K562 (cell line): ENCODE results near the gene BID. TPM values are rescaled to one million over a fixed set of nuclear protein-coding genes. Genes with fewer than 3 reads are reported as not detected.

ENCODE experiments used
- AFF1 ChIP-seq, 2 experiments: fragments of 450-650 bp; IDR thresholded peaks; 2 replicates each; pipeline ENCODE4 v1.6.1; 2018; ENCODE audit warnings: mild to moderate bottlenecking in 2 of 2, low read depth in 1 of 2; ENCODE audit not compliant: partially characterized antibody in 2 of 2
- ARID1B ChIP-seq: fragments of 450-650 bp; IDR thresholded peaks from 2 replicates; pipeline ENCODE4 v1.6.1; 2016; ENCODE audit warnings: antibody characterized with exemption, mild to moderate bottlenecking, inconsistent platforms
- CHD1 ChIP-seq: fragments of 200-600 bp; sonication (generic); IDR thresholded peaks from one replicate; pipeline ENCODE4 v1.6.1; 2012; ENCODE audit warnings: mild to moderate bottlenecking, moderate library complexity, low read length, inconsistent platforms
- CREB1 ChIP-seq, 2 experiments: sonication (generic) in 1 of 2; formaldehyde crosslinking in 1 of 2; IDR thresholded peaks; 2 replicates each; pipeline versions ENCODE4 v1.6.1 to v1.8.0; 2012 to 2022; ENCODE audit warnings: inconsistent platforms in 1 of 2, mild to moderate bottlenecking in 1 of 2, missing genetic modification reagents in 1 of 2, moderate library complexity in 1 of 2
- CREBBP ChIP-seq: IDR thresholded peaks from one replicate; pipeline ENCODE4 v1.6.1; 2012; ENCODE audit warnings: low read depth, mild to moderate bottlenecking, control low read depth, inconsistent platforms, low read length
- DIDO1 ChIP-seq: fragments of 450-650 bp; IDR thresholded peaks from 2 replicates; pipeline ENCODE4 v1.6.1; 2016; ENCODE audit warnings: low read depth, missing biosample characterization, missing genetic modification characterization
- HMBOX1 ChIP-seq: sonication (generic); IDR thresholded peaks from 2 replicates; pipeline ENCODE4 v1.6.1; 2016
- KDM5B ChIP-seq: fragments of 200-600 bp; sonication (generic); IDR thresholded peaks from 2 replicates; pipeline ENCODE4 v1.6.1; 2012; ENCODE audit warnings: low read depth, mild to moderate bottlenecking, moderate library complexity, low read length, control low read depth, inconsistent platforms; ENCODE audit not compliant: insufficient replicate concordance
- MEF2A ChIP-seq: IDR thresholded peaks from 2 replicates; pipeline ENCODE4 v1.6.1; 2011; ENCODE audit warnings: low read depth, mild to moderate bottlenecking, low read length, moderate library complexity; ENCODE audit not compliant: control insufficient read depth
- SIN3A ChIP-seq, 2 experiments: fragments of 150-350 bp in 1 of 2; IDR thresholded peaks; 2 replicates each; pipeline ENCODE4 v1.6.1; 2011 to 2016; ENCODE audit warnings: borderline replicate concordance in 2 of 2, low read depth in 2 of 2, low read length in 2 of 2, mild to moderate bottlenecking in 2 of 2, moderate library complexity in 2 of 2; ENCODE audit not compliant: control insufficient read depth in 1 of 2
- SNAPC5 ChIP-seq: fragments of 250-450 bp; sonication (Bioruptor Pico); IDR thresholded peaks from 2 replicates; pipeline ENCODE4 v1.8.0; 2021; ENCODE audit warnings: moderate library complexity, mild to moderate bottlenecking, inconsistent platforms
- TAF15 ChIP-seq: fragments of 200-400 bp; formaldehyde crosslinking; IDR thresholded peaks from 2 replicates; pipeline ENCODE4 v1.6.1; 2017; ENCODE audit warnings: mild to moderate bottlenecking, low read depth, low read length, moderate library complexity
- ZFPM2 ChIP-seq: fragments of 250-450 bp; sonication (Bioruptor Pico); IDR thresholded peaks from 2 replicates; pipeline ENCODE4 v1.5.1; 2022; ENCODE audit warnings: mild to moderate bottlenecking
- ZNF212 ChIP-seq: fragments of 450-650 bp; formaldehyde crosslinking; IDR thresholded peaks from 2 replicates; pipeline ENCODE4 v1.4.0; 2020; ENCODE audit warnings: mild to moderate bottlenecking
- ZNF717 ChIP-seq: fragments of 250-450 bp; sonication (Bioruptor Pico); IDR thresholded peaks from 2 replicates; pipeline ENCODE4 v1.5.0; 2021
- polyA plus RNA-seq, 8 experiments: library from polyadenylated mRNA; depleted of rRNA in 4 of 8; stranded (reverse) in 5 of 8; unstranded in 3 of 8; fragments of >200 nt; fragmentation: Nextera tagmentation in 2 of 8; fragmentation: Illumina TruSeq in 1 of 8; extraction: Ambion mirVana in 2 of 8; extraction: Trizol in 1 of 8; gene quantifications; 2 replicates each; pipeline versions ENCODE4 v1.2.1 to v1.2.3, GENCODE V29; 2011 to 2014; ENCODE audit warnings: inconsistent platforms in 1 of 8, missing spikeins in 1 of 8
- total RNA-seq, 7 experiments: library from RNA; depleted of rRNA in 6 of 7; stranded (reverse); fragments of >200 nt in 6 of 7; fragmentation: Illumina TruSeq in 2 of 7; extraction: Trizol in 2 of 7; gene quantifications; 2 replicates each; pipeline versions ENCODE4 v1.2.1 to v1.2.3, GENCODE V29; 2011 to 2021; ENCODE audit warnings: low replicate concordance in 1 of 7
- TF ChIP-seq, protein P1 (sequence below): fragments of 250-450 bp; sonication (Bioruptor Pico); IDR thresholded peaks from 2 replicates; pipeline ENCODE4 v1.8.0; 2022; ENCODE audit warnings: inconsistent platforms, mild to moderate bottlenecking, moderate library complexity, borderline replicate concordance

The BID gene
- total and polyA plus RNA-seq, 9 of the 15 experiments (the other 6 are each of a cell fraction or from before 2014, with no cell fraction given), result 5.2 to 209 (median 63.7) TPM

DNA sequence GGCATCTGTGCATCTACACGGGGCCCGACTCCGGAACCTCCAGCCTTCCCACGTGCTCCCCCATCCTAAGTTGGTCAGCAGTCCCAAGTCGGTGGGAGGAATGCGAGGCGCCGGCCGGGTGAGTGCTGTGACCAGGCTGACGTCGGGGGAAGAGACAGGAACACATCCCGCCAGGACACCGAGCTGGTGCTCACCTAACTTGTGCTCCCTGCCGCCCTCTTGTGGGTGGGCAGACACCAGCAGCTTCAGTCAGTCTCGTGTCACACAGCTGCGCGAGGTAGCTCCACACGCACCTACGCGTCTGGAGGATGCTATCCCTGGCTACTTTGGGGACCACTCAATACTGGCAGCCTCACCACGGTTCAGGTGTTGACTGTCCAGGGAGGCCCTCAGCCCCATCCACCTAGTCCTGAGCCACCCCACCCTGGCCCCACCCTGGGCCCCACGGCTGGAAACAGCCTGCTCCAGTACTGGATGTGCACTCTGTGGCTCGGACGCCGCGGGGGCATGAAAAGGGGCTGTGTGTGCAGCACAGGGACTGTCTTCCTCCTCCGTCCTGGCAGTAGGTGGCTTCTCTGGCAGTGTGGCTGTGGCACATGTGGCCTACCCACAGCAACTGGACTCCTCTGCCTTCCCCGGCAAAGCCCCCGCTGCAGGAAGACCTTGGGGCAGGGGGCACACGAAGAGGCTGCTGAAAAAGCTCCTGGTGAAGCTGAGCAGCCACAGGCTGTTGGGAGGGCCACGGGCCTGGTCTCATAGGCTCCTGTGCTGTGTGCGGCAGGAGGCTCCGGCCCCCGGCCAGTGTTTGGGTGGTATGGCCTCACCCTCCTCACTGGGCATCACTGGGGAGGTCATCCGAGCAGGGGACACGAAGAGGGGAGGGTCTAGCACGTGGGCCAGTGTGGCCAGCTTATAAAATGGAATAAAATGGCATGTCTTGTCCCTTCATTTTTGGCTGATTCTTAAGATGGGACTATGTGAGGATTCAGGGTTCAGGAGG is 11.2 kb upstream of the BID start (continued):
- TF ChIP-seq ZFPM2 (CRISPR knock-in tag), result no peak
- TF ChIP-seq KDM5B, result no peak
- no peak for TF ChIP-seq ZNF212 (CRISPR knock-in tag)
- TF ChIP-seq MEF2A, result no peak
- TF ChIP-seq SIN3A (IDR thresholded peaks at IDR 0.05; ENCODE audit: borderline replicate concordance in 2 of 2, control insufficient read depth in 1 of 2, low read depth in 2 of 2, low read length in 2 of 2), result no peak
- TF ChIP-seq DIDO1 (tag), result no peak
- TF ChIP-seq TAF15, result no peak
- no peak for TF ChIP-seq ARID1B
- TF ChIP-seq CREB1 (IDR thresholded peaks at IDR 0.05), result no peak
- peak; percentile 49 for TF ChIP-seq CREB1 (CRISPR knock-in tag; IDR thresholded peaks at IDR 0.05)
- no peak for TF ChIP-seq HMBOX1
- TF ChIP-seq, protein P1, sequence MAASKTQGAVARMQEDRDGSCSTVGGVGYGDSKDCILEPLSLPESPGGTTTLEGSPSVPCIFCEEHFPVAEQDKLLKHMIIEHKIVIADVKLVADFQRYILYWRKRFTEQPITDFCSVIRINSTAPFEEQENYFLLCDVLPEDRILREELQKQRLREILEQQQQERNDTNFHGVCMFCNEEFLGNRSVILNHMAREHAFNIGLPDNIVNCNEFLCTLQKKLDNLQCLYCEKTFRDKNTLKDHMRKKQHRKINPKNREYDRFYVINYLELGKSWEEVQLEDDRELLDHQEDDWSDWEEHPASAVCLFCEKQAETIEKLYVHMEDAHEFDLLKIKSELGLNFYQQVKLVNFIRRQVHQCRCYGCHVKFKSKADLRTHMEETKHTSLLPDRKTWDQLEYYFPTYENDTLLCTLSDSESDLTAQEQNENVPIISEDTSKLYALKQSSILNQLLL (CRISPR knock-in tag), result no peak
- no peak for TF ChIP-seq CREBBP
- TF ChIP-seq ZNF717, result no peak
- TF ChIP-seq CHD1, result no peak
- no peak for TF ChIP-seq SNAPC5 (CRISPR knock-in tag)
- no peak for TF ChIP-seq AFF1 (IDR thresholded peaks at IDR 0.05; ENCODE audit: low read depth in 1 of 2, partially characterized antibody in 2 of 2)
